ENCODE measurements around the gene RASA3. TPM values are rescaled to one million over a fixed set of nuclear protein-coding genes. Genes with fewer than 3 reads are reported as not detected.

Gene RASA3
- total and polyA plus RNA-seq, 9 of the 15 experiments (the other 6 are each of a cell fraction or from before 2014, with no cell fraction given): 0.72 to 25.3 (median 14.4) TPM

- TF ChIP-seq CLOCK (CRISPR knock-in tag; IDR thresholded peaks at IDR 0.05; ENCODE audit: borderline replicate concordance) (no peak), SRSF3 (IDR thresholded peaks at IDR 0.05; ENCODE audit: insufficient read depth, low read length) (no peak), ZNF707 (CRISPR knock-in tag; conservative IDR thresholded peaks at IDR 0.05) (no peak), HIVEP1 (CRISPR knock-in tag; IDR thresholded peaks at IDR 0.05) (no peak)
These were observed 8.5 kb downstream of the RASA3 start (continued) for GRCh38 chr13:114123876-114124275.

GRCh38 chr13:114123448-114123847 lies 9.0 kb downstream of the RASA3 start:
- H3K4me2 ChIP-seq (ENCODE audit: insufficient read depth, low read length): no peak overlapping the region
- ATAC-seq (no peak), DNase-seq (ENCODE audit: extremely low read depth in 1 of 4, low spot score in 3 of 4) (no peak), FAIRE-seq (no peak)
- H3K9me1 ChIP-seq (ENCODE audit: control insufficient read depth, insufficient read depth, low read length): no peaks in the 10 kb centered on the region
- ChIA-PET POLR2A (interaction anchor here (0.7 kb wide), 1 partner anchor 9 kb away, joined by 4 read pairs; no protein-coding TSS in a partner anchor), CTCF (ENCODE audit: low intra/inter-chr PET ratio) (no interaction called here)
- no peak overlapping the region for H2AFZ ChIP-seq (ENCODE audit: low read depth, low read length)
- H3K79me2 ChIP-seq (ENCODE audit: control insufficient read depth, insufficient read depth, low read length): peaks cover 76% of the 10 kb centered on the region
- H3K36me3 ChIP-seq (ENCODE audit: control insufficient read depth, insufficient read depth, low read length): no peaks in the 10 kb centered on the region
- H3K27me3 ChIP-seq (ENCODE audit: control insufficient read depth in 2 of 2, insufficient read depth in 2 of 2, low read length in 2 of 2): no peaks in the 10 kb centered on the region
- in situ Hi-C loops (cut with MboI) (no loop called here), intact Hi-C loops (cut with micrococcal nuclease) (no loop called here)
- H3K27ac ChIP-seq (ENCODE audit: extremely low read depth, low read depth, low read length): peak overlapping the region; percentile 22; the same call in 1 of the 3 replicates
- H3K9ac ChIP-seq (ENCODE audit: insufficient read depth in 1 of 2, low read depth in 2 of 2, low read length in 2 of 2): peak overlapping the region in 1 of 2 experiments; percentile 64; a peak in 1 of 4 replicates
- 94% methylated on average over 3 of the region's 17 CpGs for WGBS (ENCODE audit: insufficient coverage, low coverage, missing lambda C conversion rate)
- no TSS peak for BruUV-seq (replicated peaks)
- H4K20me1 ChIP-seq (replicated peaks; ENCODE audit: control insufficient read depth, insufficient read depth, low read length): 0 out of 2 replicates have a peak, but pooled peaks cover 4% of the 10 kb centered on the region
- H3K4me1 ChIP-seq (replicated peaks in 1 of 2; ENCODE audit: control insufficient read depth in 2 of 2, insufficient read depth in 2 of 2, low read length in 2 of 2): peaks cover 26 to 70% of the 10 kb centered on the region in 2 experiments
- no peak overlapping the region for H3K4me3 ChIP-seq
- no peaks in the 10 kb centered on the region for H3K9me3 ChIP-seq (replicated peaks; ENCODE audit: control insufficient read depth, insufficient read depth, low read depth, low read length)
- TF ChIP-seq GTF2B (IDR thresholded peaks at IDR 0.05; ENCODE audit: extremely low read depth, insufficient read length) (no peak), SREBF1 (IDR thresholded peaks at IDR 0.05; ENCODE audit: borderline replicate concordance, low read depth, low read length) (no peak), CBFA2T3 (IDR thresholded peaks at IDR 0.05) (no peak), RFX1 (IDR thresholded peaks at IDR 0.05) (no peak), FOXM1 (IDR thresholded peaks at IDR 0.05; ENCODE audit: low read depth) (no peak), FOXM1 (CRISPR knock-in tag; IDR thresholded peaks at IDR 0.05; ENCODE audit: low read depth) (no peak), L3MBTL2 (IDR thresholded peaks at IDR 0.05) (no peak), ELK3 (CRISPR knock-in tag; IDR thresholded peaks at IDR 0.05) (no peak), USF2 (CRISPR knock-in tag; IDR thresholded peaks at IDR 0.05) (no peak), ZNF639 (CRISPR knock-in tag; conservative IDR thresholded peaks at IDR 0.05 in 1 of 2, IDR thresholded peaks at IDR 0.05 in 1 of 2) (no peak), TRIM28 (IDR thresholded peaks at IDR 0.05) (no peak)

Measured in K562 (cell line).